ENCODE results near the gene SLC26A1. TPM values are rescaled to one million over a fixed set of nuclear protein-coding genes. Genes with fewer than 3 reads are reported as not detected.

SLC26A1 gene, protein sequence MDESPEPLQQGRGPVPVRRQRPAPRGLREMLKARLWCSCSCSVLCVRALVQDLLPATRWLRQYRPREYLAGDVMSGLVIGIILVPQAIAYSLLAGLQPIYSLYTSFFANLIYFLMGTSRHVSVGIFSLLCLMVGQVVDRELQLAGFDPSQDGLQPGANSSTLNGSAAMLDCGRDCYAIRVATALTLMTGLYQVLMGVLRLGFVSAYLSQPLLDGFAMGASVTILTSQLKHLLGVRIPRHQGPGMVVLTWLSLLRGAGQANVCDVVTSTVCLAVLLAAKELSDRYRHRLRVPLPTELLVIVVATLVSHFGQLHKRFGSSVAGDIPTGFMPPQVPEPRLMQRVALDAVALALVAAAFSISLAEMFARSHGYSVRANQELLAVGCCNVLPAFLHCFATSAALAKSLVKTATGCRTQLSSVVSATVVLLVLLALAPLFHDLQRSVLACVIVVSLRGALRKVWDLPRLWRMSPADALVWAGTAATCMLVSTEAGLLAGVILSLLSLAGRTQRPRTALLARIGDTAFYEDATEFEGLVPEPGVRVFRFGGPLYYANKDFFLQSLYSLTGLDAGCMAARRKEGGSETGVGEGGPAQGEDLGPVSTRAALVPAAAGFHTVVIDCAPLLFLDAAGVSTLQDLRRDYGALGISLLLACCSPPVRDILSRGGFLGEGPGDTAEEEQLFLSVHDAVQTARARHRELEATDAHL
- total RNA-seq (2022): 0.49 and 0.68 TPM in 2 replicates
- percentile 23 among the genes with signal in this experiment for Bru-seq, nascent RNA
- BruChase-seq, experiment 1, labeled RNA remaining after a 6-hour chase: percentile 33 among the genes with signal in this experiment
- percentile 28 among the genes with signal in this experiment for BruChase-seq, experiment 2, labeled RNA remaining after a 2-hour chase
- long read RNA-seq: 0 reads

DNA sequence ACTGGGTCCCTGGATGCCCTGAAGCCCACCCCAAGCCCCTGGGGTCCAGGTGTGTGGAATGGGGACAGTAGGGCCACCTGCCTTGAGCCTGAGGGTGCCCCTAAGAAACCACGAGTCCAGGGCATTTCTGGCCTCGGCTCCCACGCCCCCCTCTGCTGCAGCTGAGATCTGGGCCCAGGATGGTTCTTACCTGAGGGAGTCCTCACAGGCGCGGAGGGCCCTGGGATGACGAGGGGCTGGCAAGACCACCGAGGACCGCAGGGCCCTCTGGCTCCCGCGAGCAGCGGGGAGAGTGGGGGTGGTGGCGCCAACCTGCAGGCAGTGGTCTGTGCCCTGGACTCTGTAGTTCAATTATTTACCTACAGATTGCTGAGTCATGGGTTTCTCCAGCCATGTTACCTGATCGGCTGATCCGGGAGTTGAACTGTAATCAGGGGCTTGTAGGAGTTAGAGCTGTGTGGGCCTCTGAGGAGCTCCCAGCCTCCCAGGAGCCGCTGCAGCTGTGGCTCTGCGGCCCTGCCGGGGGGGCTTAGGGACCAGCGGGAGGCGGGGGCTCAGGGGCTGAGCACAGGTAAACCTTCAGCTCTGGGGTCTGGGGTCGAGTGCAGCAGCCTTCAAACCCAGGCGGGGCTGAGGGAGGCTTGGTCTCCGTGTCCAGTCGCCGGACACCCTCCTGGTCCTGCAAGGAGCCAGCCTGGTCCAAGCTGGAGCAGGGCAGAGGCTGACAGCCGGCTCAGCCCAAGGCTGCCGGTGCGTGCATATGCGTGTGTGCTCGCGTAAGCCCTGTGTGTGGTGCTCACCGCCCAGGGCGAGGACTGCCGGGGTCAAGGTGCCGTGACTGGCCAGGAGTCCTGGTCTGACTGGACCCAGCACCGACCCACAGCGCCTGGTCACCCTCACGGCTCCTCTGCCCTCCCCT is at the start of gene SLC26A1:
TSS of gene SLC26A1 (minus strand) at position 294 of the 919 bp plus-strand sequence. CDS start 1,701 bp downstream, outside the sequence.
- H3K4me3 Mint-ChIP-seq (ENCODE audit: low read depth, unreplicated experiment): peak within 1 kb of the TSS; percentile 34
- peaks cover 13% of the 10 kb centered on the region for H3K36me3 Mint-ChIP-seq (ENCODE audit: insufficient read depth, unreplicated experiment)
- intact Hi-C loops (cut with micrococcal nuclease; ENCODE audit: unreplicated experiment): no loop called here
- no peaks in the 10 kb centered on the region for H3K4me1 Mint-ChIP-seq (ENCODE audit: low read depth, unreplicated experiment)
- CTCF ChIA-PET: no interaction called here
- no peaks in the 10 kb centered on the region for H3K9me3 Mint-ChIP-seq (ENCODE audit: low read depth, unreplicated experiment)
- no peak for DNase-seq
- peak within 1 kb of the TSS; percentile 39 for H3K27ac Mint-ChIP-seq (ENCODE audit: unreplicated experiment)
- no TSS peak for BruUV-seq (replicated peaks)
- peaks cover 6% of the 10 kb centered on the region for H3K27me3 Mint-ChIP-seq (ENCODE audit: unreplicated experiment)
- TF ChIP-seq, protein P1, sequence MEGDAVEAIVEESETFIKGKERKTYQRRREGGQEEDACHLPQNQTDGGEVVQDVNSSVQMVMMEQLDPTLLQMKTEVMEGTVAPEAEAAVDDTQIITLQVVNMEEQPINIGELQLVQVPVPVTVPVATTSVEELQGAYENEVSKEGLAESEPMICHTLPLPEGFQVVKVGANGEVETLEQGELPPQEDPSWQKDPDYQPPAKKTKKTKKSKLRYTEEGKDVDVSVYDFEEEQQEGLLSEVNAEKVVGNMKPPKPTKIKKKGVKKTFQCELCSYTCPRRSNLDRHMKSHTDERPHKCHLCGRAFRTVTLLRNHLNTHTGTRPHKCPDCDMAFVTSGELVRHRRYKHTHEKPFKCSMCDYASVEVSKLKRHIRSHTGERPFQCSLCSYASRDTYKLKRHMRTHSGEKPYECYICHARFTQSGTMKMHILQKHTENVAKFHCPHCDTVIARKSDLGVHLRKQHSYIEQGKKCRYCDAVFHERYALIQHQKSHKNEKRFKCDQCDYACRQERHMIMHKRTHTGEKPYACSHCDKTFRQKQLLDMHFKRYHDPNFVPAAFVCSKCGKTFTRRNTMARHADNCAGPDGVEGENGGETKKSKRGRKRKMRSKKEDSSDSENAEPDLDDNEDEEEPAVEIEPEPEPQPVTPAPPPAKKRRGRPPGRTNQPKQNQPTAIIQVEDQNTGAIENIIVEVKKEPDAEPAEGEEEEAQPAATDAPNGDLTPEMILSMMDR (IDR thresholded peaks at IDR 0.05; ENCODE audit: unreplicated experiment): no peak

DNA sequence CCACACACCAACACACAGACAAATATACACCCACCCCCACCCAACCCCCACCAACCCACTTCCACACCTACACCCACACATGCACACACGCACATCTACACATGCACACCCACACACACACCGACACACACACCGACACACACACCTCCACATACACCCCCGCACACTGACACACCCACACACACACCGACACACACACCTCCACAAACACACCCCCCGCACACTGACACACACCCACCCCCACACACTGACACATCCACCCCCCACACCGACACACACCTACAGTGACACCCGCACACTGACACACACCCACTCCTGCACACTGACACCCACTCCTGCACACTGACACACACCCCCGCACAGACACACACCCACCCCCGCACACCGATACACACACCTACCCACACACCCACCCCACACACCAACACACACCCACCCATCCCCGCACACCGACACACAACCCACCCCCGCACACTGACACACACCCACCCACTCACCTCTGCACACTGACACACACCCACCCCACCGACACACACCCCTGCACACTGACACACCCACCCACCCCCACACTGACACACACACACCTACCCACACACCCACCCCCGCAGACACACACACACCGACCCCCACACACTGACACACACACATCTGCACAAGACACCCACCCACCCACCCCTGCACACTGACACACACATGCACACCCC is 49.3 kb upstream of the SLC26A1 start:
- CTCF ChIA-PET: no interaction called here
- H3K4me3 Mint-ChIP-seq (ENCODE audit: low read depth, unreplicated experiment): no peak overlapping the region
- no TSS peak for BruUV-seq (replicated peaks)
- H3K27me3 Mint-ChIP-seq (ENCODE audit: unreplicated experiment): no peaks in the 10 kb centered on the region
- H3K4me1 Mint-ChIP-seq (ENCODE audit: low read depth, unreplicated experiment): peaks cover 26% of the 10 kb centered on the region
- TF ChIP-seq, protein P1 (IDR thresholded peaks at IDR 0.05; ENCODE audit: unreplicated experiment): no peak
- H3K9me3 Mint-ChIP-seq (ENCODE audit: low read depth, unreplicated experiment): no peaks in the 10 kb centered on the region
- peaks cover 12% of the 10 kb centered on the region for H3K36me3 Mint-ChIP-seq (ENCODE audit: insufficient read depth, unreplicated experiment)
- no peak overlapping the region for H3K27ac Mint-ChIP-seq (ENCODE audit: unreplicated experiment)
- intact Hi-C loops (cut with micrococcal nuclease; ENCODE audit: unreplicated experiment): no loop called here
- DNase-seq: no peak

DNA sequence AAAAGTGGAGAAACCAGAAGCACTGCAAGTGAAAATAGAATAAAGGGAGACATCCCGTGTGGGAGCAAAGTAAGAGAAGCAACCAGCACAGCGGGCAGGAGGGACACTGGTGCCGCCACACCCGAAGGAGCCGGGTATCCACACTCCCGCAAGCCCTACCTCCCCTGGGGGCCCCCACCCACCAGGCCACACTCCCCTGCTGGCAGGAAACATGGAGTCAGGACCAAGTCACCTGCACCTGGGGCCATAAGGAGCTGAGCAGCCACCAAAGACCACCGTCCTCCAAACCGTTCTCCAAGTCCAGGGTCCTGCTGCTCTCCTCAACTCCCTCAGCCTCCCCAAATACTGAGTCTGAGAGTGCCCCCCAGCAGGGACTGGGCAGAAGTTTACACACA is 48.7 kb upstream of the SLC26A1 start:
- H3K4me3 Mint-ChIP-seq (ENCODE audit: low read depth, unreplicated experiment): peak overlapping the region; percentile 26
- peaks cover 12% of the 10 kb centered on the region for H3K36me3 Mint-ChIP-seq (ENCODE audit: insufficient read depth, unreplicated experiment)
- no TSS peak for BruUV-seq (replicated peaks)
- DNase-seq: no peak
- TF ChIP-seq, protein P1 (IDR thresholded peaks at IDR 0.05; ENCODE audit: unreplicated experiment): no peak
- H3K4me1 Mint-ChIP-seq (ENCODE audit: low read depth, unreplicated experiment): peaks cover 26% of the 10 kb centered on the region
- no peaks in the 10 kb centered on the region for H3K9me3 Mint-ChIP-seq (ENCODE audit: low read depth, unreplicated experiment)
- H3K27me3 Mint-ChIP-seq (ENCODE audit: unreplicated experiment): no peaks in the 10 kb centered on the region
- CTCF ChIA-PET: no interaction called here
- no peak overlapping the region for H3K27ac Mint-ChIP-seq (ENCODE audit: unreplicated experiment)
- intact Hi-C loops (cut with micrococcal nuclease; ENCODE audit: unreplicated experiment): no loop called here

Measured in Calu3 (cell line).